ENCODE data around the gene TTYH3. TPM values are rescaled to one million over a fixed set of nuclear protein-coding genes. Genes with fewer than 3 reads are reported as not detected.
"Not testable (repeated sequence)": the region's sequence is repeated elsewhere in the genome, so short reads cannot be mapped to it uniquely, and the experiment has no call there.

Gene TTYH3
- total RNA-seq, 1 donor from 2014 or later, result 81.3 TPM

DNA sequence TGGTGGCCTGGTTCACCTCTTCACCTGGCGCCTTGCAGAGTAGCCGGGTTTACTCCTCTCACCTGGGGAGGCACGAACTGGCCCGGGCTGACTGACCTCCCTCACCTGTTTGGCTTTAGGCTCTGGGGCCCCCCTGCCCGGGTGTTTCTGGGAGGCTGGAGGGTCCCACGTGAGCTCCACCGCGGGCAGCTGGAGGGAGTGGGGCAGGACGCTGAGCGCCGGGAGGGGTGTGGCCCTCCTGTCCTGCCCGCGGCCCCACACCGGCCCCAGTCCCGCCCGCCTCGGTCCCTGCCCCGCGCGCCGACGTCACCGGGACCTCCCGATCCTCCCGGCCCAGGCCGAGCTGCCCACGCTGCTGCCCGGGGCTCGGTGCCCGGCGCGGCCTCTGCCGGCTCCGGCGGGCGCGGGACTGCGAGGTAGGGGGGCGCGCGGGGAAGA lies 56.1 kb downstream of the TTYH3 start, which contains the start of gene AMZ1:
Gene AMZ1, plus strand, starts transcription at position 322 of the 438 bp plus-strand sequence. CDS start 12,250 bp downstream, outside the sequence.
- no peak for DNase-seq (ENCODE audit: low spot score)

DNA sequence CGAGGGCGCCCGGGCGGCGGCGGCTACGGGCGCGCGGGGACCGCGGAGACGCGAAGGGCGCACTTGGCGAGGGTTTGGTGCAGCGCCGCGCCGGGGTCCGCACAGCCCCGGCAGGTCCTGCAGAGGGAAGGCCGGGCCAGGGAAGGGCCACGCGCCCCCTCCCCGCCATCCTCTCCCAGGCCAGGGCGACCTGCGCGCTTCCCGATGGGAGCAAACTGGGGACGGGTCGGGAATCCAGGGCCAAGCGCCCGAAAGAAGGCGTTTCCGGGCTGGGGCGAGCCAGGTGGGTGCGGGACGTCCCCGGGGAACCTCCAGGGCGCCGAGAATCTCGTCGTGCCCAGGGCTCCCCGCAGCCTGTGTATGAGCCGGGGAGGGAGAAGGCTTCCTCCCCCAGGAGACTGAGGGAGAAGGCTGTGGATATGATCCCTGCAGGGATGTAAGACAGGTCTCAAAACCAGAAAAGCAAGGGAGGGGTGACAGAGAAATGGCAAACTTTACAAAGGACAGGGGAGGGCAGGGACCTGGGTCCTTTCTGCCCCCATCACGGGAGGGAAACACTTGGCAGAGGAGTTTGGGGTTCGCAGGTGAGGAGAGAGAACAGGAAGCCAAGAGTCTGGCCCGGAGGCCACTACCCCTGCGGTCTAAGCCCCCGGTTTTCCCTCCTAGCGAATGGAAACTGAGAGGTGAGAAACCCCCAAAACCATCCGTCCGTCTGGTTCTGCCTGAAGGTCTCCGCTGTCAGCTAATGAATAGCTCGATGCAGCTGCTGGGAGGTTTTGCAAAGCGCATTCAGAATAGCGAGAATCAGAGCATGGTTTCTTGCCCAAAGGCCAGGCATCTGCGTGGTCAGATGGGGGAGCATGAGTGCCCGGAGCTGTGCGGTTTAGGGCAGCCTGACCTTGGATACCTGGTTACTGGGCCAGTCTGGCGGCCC lies 56.9 kb downstream of the TTYH3 start:
- no peak for DNase-seq (ENCODE audit: low spot score)

DNA sequence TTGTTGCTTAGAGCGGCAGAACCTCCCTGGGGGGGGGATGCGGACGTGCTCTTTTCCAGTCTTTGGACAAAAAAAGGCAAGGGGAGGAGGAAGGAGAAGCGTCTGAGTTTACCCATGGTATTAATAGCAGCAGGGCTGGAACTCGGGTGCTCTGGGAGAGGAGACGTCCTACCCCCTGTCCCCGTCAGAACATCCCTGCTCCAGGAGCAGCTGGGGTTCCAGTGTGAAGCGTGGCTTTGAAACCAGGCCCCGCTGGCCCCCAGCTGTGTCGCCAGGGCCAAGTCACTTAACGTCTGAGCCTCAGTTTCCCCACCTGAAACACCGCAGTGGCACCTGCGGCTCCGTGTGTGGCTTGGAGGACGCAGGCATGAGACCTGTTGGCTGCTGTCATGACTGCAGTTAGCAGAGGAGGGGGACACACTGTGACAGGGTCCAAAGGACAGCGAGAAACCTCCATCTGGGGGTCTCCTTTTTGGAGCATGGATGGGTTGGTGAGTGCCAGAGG lies 57.6 kb downstream of the TTYH3 start:
- no peak for DNase-seq (ENCODE audit: low spot score)

DNA sequence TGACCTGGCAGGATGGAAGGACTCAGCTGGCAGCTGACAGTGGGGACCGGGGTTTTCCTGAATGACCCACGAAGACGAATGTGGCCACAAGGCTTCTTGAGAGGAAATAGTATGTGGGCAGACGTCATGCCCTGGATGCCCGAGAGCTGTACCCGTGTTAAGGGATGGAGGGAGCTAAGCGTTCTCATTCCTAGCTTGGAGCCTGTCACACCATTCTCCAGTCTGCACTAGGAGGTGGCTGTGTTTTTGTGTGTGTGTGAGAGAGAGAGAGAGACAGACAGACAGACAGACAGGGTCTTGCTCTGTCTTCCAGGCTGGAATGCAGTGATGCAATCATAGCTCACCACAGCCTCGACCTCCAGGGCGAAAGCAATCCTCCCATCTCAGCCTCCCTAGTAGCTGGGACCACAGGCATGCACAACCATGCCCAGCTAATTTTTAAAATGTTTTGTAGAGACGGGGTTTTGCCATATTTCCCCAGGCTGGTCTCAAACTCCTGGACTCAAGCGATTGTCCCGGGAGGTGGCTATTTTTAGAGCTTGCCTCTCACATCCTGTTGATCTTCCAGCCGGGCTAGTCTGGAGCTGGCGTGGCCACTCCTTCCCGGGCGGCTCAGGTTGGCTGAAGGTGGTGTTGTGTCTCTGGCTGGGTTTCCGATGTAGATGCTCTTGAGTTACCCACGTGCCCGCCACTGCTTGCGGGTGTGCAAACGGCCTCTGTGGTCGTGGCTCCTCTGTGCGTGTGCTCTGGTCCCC lies 58.3 kb downstream of the TTYH3 start:
- DNase-seq (ENCODE audit: low spot score), result no peak

DNA sequence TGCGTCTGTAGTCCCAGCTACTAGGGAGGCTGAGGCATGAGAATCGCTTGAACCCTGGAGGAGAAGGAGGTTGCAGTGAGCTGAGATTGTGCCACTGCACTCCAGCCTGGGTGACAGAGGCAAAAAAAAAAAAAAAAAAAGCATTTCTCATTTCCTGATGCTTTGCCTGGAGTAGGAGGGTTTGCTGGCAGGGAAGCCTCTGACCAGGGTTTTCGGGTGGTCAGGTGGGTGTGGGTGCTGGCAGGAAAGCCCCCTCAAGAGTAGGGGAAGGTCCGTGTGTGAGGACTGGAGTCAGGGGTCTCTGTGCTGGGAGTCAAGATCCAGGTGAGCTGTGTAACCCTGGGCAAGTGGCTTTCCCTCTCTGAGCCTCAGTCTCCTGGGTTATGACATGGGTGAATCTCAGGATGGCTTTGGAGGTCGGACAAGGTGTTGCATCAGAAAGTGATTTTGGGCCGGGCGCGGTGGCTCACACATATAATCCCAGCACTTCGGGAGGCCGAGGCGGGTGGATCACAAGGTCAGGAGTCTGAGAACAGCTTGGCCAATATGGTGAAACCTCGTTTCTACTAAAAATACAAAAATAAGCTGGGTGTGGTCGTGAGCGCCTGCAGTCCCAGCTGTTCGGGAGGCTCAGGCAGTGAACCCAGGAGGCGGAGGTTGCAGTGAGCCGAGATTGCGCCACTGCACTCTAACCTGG lies 59.4 kb downstream of the TTYH3 start:
- no peak for DNase-seq (ENCODE audit: low spot score)

DNA sequence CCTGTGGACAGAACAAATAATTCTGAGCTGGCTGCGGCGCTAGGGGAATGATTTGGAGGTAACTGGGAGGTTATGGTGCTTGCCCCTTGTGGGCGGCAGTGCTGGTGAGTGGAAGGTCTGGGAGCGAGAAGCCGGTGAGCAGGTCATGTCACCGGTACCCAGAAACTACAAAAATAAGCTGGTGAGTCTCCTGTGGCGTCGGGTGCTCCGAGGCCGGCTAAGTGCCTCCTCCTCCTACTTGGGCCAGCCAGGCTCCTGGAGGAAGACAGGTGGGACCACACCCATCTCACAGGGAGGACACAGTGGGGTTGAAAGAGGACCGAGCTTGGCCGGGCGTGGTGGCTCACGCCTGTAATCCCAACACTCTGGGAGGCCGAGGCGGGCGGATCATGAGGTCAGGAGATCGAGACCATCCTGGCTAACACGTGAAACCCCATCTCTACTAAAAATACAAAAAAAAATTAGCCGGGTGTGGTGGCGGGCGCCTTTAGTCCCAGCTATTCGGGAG lies 60.2 kb downstream of the TTYH3 start:
- not testable (repeated sequence) for DNase-seq (ENCODE audit: low spot score)

DNA sequence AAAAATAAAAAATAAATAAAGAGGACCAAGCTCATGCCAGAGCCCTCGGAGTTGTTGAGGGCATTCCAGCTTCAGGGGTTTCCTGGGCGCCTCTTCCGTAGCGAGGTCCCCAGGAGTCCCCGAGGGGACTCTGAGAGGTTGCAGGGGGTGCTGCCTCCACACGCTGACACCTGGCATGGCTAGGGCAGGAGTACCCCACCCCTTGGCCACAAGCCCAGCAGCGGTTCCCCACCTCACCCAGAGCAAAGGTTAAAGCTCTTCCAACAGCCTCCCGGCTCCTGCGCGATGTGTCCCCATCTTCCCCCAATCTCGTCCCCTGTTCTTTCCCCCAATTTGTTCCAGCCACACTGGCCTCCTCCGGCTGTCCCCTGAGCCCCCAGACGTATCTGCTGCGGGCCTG lies 60.8 kb downstream of the TTYH3 start:
- DNase-seq (ENCODE audit: low spot score), result no peak

DNA sequence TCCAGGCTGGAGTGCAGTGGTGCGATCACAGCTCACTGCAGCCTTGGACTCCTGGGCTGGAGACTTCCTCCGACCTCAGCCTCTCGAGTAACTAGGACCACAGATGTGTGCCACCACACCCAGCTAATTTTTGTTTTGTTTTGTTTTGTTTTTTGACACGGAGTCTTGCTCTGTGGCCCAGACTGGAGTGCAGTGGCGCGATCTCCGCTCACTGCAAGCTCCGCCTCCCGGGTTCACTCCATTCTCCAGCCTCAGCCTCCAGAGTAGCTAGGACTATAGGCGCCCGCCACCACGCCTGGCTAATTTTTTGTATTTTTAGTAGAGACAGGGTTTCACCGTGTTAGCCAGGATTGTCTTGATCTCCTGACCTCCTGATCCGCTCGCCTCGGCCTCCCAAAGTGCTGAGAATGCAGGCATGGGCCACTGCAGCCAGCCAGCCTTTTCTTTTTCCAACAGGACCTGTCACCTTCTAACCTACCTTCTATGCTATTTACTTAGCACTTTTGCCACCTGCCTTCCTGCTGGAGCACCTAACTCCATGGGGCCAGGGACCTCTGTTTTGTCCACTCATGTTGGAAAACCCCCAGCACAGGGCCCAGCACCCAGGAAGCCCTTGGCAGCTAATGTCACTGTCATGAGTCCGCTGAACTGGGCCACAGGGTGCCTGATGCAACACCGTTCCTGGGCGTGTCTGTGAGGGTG lies 61.8 kb downstream of the TTYH3 start:
- not testable (repeated sequence) for DNase-seq (ENCODE audit: low spot score)

DNA sequence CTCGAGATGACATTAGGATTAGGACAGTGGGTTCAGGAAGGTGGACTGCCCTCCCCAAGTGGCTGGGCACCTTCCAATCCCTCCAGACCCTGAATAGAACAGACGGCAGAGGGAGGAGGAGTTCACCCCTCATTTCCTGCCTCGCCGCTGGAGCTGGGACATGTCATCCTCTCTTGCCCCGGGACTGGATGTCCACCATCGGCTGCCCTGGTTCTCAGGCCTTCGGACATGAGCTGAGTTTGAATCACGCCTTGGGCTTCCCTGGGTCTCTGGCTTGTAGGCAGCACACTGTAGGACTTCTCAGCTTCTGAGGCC lies 62.3 kb downstream of the TTYH3 start:
- not testable (repeated sequence) for DNase-seq (ENCODE audit: low spot score)

DNA sequence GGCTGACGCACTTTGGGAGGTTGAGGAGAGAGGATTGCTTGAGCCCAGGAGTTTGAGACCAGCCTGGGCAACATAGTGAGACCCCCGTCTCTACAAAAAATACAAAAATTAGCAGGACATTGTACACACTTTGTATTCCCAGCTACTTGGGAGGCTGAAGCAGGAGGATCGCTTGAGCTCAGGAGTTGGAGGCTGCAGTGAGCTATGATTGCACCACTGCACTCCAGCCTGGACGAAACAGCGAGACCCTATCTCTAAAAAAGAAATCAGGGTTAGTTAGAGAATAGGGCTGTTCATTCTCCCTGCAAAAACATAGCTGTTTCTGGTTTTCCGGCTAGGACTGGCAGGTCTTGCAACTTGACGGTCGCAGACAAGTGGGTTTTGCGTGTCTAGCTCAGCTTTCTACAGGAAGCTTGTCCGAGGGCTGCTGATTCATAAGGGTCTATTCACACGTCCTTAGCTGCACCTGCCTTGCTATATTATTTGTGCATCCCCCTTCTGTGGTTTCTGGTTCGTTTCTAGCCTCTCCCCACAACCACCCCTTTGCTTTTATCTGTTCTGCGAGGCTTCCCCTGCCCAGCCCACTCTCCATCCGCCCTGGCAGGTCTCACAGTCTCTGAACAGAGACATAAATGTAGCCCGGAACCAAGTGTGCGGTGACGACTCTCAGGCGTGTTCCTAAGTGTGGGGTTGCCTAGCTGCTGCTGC lies 66.9 kb downstream of the TTYH3 start:
- DNase-seq (ENCODE audit: low spot score), result no peak

DNA sequence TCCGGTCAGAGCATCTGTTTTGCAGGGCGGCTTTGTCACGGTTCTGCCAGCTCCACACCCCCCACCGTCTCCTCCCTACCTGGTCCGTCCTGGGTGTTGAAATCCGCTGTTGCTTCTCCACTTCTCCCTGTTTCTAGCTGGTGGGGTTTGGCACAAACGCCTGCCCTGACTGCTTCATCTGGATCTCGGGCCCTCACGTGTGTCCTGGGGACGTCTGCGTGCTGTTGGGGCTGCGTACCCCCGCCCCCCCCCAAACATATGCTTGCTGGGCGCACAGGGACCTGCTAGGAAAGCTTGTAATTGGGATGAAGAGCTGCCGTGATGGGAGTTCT lies 67.5 kb downstream of the TTYH3 start:
- no peak for DNase-seq (ENCODE audit: low spot score)

DNA sequence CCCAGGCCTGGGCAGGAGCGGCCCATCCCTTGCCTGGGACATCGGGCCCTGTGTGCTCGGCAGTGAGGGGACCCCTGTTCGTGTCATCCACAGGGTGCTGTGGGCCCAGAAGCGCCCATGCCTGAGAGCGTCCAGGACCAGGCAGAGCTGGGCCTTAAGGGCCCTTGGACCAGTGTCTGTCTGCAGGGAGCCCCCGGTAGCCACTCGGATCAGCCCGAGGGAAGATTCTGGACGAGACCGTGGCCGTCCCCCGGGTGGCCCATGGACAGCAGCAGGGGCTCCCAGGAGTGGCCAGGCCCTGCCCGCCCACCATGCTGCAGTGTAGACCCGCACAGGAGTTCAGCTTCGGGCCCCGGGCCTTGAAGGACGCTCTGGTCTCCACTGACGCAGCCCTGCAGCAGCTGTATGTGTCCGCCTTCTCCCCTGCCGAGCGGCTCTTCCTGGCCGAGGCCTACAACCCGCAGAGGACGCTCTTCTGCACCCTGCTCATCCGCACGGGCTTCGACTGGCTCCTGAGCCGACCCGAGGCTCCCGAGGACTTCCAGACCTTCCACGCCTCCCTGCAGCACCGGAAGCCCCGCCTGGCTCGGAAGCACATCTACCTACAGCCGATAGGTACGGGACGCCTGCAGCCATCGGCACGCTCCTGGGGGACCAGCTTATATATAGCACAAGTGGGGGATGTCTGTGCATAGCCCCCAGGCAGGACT lies 68.5 kb downstream of the TTYH3 start:
- DNase-seq (ENCODE audit: low spot score), result no peak

DNA sequence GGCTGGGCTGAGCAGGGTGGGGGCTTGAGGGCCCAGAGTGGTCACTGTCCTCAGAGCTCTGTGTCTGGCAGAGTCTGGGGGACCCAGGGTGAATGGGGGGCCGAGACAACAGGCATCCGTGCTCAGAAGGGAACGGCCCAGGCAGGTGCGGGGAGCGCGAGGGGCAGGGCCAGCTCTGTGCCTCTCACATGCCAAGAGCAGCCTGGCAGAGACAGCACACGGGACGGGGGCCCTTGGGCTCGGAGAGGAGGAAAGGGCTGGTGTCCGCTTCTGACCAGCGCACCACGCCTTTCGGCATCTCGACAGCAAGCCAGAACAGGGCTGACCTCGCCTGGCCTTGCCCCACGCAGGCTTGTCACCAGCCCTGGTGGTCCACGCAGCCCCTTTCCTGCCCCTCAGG lies 69.6 kb downstream of the TTYH3 start:
- DNase-seq (ENCODE audit: low spot score), result no peak

DNA sequence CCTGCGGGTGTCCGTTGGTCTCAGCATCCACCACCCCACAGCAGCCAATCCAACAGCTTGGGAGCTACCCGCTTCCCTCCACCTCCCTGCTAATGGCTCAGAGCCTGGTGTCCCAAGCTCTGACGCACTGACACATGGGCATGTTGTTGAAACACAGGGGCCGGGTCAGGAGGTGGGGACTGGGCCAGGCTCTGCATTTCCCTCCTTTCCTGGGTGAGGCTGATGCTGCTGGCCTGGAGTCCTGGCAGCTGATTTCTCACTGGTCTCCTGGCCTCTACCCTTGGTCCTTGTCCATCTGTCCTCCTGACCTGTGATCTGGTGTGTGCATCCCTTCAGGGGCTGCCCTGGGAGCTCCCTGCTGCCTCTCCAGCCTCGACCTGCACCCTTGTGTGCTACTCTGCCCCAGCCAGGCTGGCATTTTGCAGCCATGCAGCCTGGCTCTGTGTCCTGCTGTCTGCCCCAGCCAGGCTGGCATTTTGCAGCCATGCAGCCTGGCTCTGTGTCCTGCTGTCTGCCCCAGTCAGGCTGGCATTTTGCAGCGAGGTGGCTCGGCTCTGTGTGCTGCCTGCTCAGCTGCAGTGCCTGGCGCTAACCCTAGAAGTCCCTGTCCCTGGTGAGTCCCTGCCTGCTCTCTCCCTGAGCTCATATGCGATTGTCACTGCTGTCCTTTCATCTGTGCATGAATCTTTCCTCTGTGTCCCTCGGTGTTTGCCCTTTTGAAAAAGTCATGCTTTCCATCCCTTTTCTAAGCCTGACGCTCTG lies 70.2 kb downstream of the TTYH3 start:
- DNase-seq (ENCODE audit: low spot score), result no peak

DNA sequence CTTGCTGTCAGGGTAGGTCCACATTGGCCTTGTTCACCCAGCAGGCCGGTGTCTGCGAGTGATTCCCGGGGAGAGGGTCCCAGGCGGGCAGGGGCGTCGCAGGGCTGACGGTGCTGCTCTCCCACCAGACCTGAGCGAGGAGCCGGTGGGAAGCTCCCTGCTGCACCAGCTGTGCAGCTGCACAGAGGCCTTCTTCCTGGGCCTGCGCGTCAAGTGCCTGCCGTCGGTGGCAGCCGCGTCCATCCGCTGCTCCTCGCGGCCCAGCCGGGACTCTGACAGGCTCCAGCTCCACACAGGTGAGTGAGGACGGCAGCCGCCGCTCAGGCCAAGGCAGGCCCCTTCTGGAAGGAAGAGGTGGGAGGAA lies 70.8 kb downstream of the TTYH3 start:
- DNase-seq (ENCODE audit: low spot score), result no peak

DNA sequence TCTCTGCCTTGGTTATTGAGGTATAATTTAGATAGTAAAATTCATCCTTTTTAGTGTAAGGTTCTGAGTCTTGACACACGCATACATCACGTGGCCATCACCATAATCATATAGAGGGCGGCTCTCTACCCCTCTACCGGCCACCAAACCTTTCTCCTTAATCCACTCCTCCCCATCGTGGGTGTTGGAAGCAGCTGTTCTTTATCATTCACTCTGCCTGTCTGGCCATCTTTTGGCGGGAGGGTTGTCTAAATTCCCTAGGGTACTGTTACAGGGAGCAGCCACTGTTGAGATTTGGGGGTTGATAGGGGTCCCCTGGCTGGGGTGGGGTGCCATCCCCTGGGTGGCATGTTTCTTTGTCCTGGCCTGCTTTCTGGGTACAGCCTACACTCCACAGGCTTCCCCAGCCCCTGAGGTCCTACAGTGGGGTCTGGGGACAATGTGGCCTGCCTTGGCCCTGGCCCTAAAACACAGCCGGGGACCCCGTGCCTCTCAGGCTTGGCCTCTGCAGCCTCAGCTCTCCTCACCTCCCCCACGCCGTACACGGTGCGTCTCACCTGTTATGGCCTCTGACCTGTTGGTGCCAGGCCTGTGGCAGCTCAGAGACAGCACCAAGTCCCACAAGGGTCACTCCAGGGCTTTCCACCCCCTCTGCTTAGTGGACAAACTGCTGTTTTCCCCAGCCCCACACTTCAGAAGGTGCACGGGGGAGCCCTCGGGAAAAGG lies 73.7 kb downstream of the TTYH3 start:
- no peak for DNase-seq (ENCODE audit: low spot score)

DNA sequence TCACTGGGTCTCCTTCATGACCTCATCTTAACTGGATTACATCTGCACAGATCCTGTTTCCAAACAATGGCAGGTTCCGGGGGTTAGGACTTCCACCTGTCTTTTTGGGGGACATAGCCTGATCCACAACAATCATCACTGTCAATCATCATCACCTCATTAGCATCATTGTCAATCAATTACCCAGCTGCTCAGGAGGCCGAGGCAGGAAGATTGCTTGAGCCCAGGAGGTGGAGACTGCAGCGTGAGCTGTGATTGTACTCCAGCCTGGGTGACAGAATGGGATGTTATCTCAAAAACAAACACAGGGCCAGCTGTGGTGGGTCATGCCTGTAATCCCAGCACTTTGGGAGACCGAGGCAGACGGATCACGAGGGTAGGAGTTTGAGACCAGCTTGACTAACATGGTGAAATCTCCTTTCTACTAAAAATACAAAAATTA lies 74.9 kb downstream of the TTYH3 start:
- no peak for DNase-seq (ENCODE audit: low spot score)

DNA sequence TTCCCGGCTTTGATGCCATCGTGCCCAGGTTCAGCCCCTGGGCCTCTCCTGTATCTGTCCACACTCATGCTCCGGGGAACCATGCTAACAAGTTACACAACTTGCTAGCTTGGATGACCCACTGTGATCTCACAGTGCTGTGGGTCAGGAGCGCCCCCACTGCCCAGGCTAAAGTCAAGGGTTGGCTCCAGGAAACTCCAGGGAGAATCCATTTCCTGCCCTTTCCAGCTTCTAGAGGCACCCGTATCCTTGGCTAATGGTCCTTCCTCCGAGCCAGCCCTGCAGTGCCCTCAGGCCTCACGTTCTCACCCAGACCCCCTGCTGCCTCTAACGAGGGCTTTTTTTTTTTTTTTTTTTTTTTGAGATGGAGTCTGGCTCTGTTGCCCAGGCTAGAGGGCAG lies 75.7 kb downstream of the TTYH3 start:
- DNase-seq (ENCODE audit: low spot score), result no peak

DNA sequence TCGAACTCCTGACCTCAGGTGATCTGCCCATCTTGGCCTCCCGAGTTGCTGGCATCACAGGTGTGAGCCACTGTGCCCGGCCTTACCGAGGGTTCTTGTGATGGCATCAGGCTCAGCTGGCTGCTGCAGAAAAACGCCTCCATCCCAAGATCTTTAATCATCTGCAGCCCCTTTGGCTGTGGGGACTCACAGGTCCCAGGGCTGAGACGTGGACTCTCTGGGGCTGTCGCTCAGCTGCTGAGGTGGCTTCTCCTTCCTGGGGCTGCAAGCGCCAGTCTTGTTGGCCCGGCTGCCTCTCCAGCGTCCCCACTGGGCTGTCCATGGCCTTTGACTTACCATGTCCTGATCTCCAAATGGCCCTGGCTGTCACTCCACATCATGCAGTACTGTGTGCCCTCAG lies 76.3 kb downstream of the TTYH3 start:
- DNase-seq (ENCODE audit: low spot score), result no peak
